Neural progenitor cell (in vitro differentiated cells): ENCODE measurements around the gene PLA2G4A. TPM values are rescaled to one million over a fixed set of nuclear protein-coding genes. Genes with fewer than 3 reads are reported as not detected.
A peak's percentile ranks its signal among the peaks of the same experiment; 100 is the strongest.

Experiments used
- DNase-seq: peaks from one replicate; pipeline ENCODE4 v3.0.0-alpha.2; 2016; ENCODE audit warnings: low spot score
- H2AFZ ChIP-seq: fragments of 200-600 bp; sonication (generic); replicated peaks from 2 replicates; pipeline ENCODE4 v1.6.1; 2016; ENCODE audit warnings: antibody characterized with exemption
- H3F3A ChIP-seq: fragments of 200-600 bp; sonication (generic); 2 replicates; pipeline ENCODE4 v1.6.1; 2016; ENCODE audit warnings: antibody characterized with exemption, low read depth
- H3K27ac ChIP-seq: fragments of 200-600 bp; sonication (generic); 2 replicates; pipeline ENCODE4 v1.5.1; 2016; ENCODE audit warnings: mild to moderate bottlenecking
- H3K27me3 ChIP-seq: fragments of 200-600 bp; sonication (generic); 2 replicates; pipeline ENCODE4 v1.6.1; 2016; ENCODE audit warnings: mild to moderate bottlenecking, moderate library complexity
- H3K36me3 ChIP-seq: fragments of 200-600 bp; sonication (generic); 2 replicates; pipeline ENCODE4 v1.5.1; 2016
- H3K4me1 ChIP-seq: fragments of 200-600 bp; sonication (generic); 2 replicates; pipeline ENCODE4 v1.6.1; 2016; ENCODE audit warnings: mixed run types
- H3K4me2 ChIP-seq: fragments of 200-600 bp; sonication (generic); 2 replicates; pipeline ENCODE4 v1.6.1; 2016
- H3K4me3 ChIP-seq: fragments of 200-600 bp; sonication (generic); 2 replicates; pipeline ENCODE4 v1.5.1; 2016
- H3K79me2 ChIP-seq: fragments of 200-600 bp; sonication (generic); 2 replicates; pipeline ENCODE4 v1.6.1; 2016; ENCODE audit warnings: low read depth
- H3K9ac ChIP-seq: fragments of 200-600 bp; sonication (generic); 2 replicates; pipeline ENCODE4 v1.6.1; 2016
- H3K9me3 ChIP-seq: fragments of 200-600 bp; sonication (generic); 2 replicates; pipeline ENCODE4 v1.5.1; 2016; ENCODE audit warnings: low read depth
- H4K20me1 ChIP-seq: fragments of 200-600 bp; sonication (generic); 2 replicates; pipeline ENCODE4 v1.6.1; 2016; ENCODE audit warnings: low read depth
- H3K27ac Mint-ChIP-seq: 3 replicates; pipeline ENCODE4 v1.8.0; 2021; ENCODE audit warnings: mixed read lengths
- H3K27me3 Mint-ChIP-seq: 2 replicates; pipeline ENCODE4 v1.8.0; 2022; ENCODE audit warnings: low read depth, mild to moderate bottlenecking, inconsistent platforms, moderate library complexity, mixed read lengths; ENCODE audit not compliant: insufficient read depth
- H3K36me3 Mint-ChIP-seq: 3 replicates; pipeline ENCODE4 v1.8.0; 2021; ENCODE audit warnings: mixed read lengths
- H3K4me1 Mint-ChIP-seq: 3 replicates; pipeline ENCODE4 v1.8.0; 2021; ENCODE audit warnings: mixed read lengths
- H3K4me3 Mint-ChIP-seq: 3 replicates; pipeline ENCODE4 v1.8.0; 2021; ENCODE audit warnings: mild to moderate bottlenecking, moderate library complexity, mixed read lengths
- H3K9me3 Mint-ChIP-seq: 3 replicates; pipeline ENCODE4 v1.8.0; 2020; ENCODE audit warnings: mixed read lengths
- EZH2 ChIP-seq: fragments of 200-600 bp; sonication (generic); IDR thresholded peaks from 2 replicates; pipeline ENCODE4 v1.6.1; 2017; ENCODE audit warnings: antibody characterized with exemption, mild to moderate bottlenecking, moderate library complexity
- EZH2phosphoT487 ChIP-seq: fragments of 200-600 bp; sonication (generic); IDR thresholded peaks from 2 replicates; pipeline ENCODE4 v1.6.1; 2017; ENCODE audit warnings: antibody characterized with exemption
- total RNA-seq: library from RNA; depleted of rRNA; stranded (reverse); fragments of >200 nt; gene quantifications from 2 replicates; pipeline ENCODE4 v1.2.3, GENCODE V29; 2015; ENCODE audit warnings: low replicate concordance
- TF ChIP-seq, protein P1 (sequence below): fragments of 200-600 bp; sonication (generic); IDR thresholded peaks from 2 replicates; pipeline ENCODE4 v1.5.1; 2017; ENCODE audit warnings: antibody characterized with exemption, mild to moderate bottlenecking

Gene PLA2G4A
- total RNA-seq, 1 donor from 2014 or later: 1.0 TPM

- Mint-ChIP-seq H3K36me3 (no peaks in the 10 kb centered on the region), H3K9me3 (no peaks in the 10 kb centered on the region), H3K4me1 (peaks cover 7% of the 10 kb centered on the region), H3K4me3 (no peak overlapping the region), H3K27ac (no peak overlapping the region), H3K27me3 (no peaks in the 10 kb centered on the region)
- H3K9me3 ChIP-seq: no peaks in the 10 kb centered on the region
- H3F3A ChIP-seq: no peaks in the 10 kb centered on the region
- no peak overlapping the region for H3K27ac ChIP-seq
- H4K20me1 ChIP-seq: no peaks in the 10 kb centered on the region
- H3K36me3 ChIP-seq: no peaks in the 10 kb centered on the region
- no peak overlapping the region for H3K9ac ChIP-seq
- no peaks in the 10 kb centered on the region for H3K27me3 ChIP-seq
- no peaks in the 10 kb centered on the region for H3K79me2 ChIP-seq
- DNase-seq: no peak
- no peak overlapping the region for H2AFZ ChIP-seq
- H3K4me3 ChIP-seq: no peak overlapping the region
- no peak overlapping the region for H3K4me2 ChIP-seq
- TF ChIP-seq EZH2 (no peak), EZH2phosphoT487 (no peak)
- TF ChIP-seq, protein P1, sequence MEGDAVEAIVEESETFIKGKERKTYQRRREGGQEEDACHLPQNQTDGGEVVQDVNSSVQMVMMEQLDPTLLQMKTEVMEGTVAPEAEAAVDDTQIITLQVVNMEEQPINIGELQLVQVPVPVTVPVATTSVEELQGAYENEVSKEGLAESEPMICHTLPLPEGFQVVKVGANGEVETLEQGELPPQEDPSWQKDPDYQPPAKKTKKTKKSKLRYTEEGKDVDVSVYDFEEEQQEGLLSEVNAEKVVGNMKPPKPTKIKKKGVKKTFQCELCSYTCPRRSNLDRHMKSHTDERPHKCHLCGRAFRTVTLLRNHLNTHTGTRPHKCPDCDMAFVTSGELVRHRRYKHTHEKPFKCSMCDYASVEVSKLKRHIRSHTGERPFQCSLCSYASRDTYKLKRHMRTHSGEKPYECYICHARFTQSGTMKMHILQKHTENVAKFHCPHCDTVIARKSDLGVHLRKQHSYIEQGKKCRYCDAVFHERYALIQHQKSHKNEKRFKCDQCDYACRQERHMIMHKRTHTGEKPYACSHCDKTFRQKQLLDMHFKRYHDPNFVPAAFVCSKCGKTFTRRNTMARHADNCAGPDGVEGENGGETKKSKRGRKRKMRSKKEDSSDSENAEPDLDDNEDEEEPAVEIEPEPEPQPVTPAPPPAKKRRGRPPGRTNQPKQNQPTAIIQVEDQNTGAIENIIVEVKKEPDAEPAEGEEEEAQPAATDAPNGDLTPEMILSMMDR: no peak
- H3K4me1 ChIP-seq: peaks cover 3% of the 10 kb centered on the region
Measured at GRCh38 chr1:186843931-186844330, 15.2 kb downstream of the PLA2G4A start.

- no peak overlapping the region for H3K4me3 Mint-ChIP-seq
- Histone ChIP-seq H3K9ac (no peak overlapping the region), H3K36me3 (no peaks in the 10 kb centered on the region), H3K4me2 (no peak overlapping the region), H3K27me3 (no peaks in the 10 kb centered on the region), H3K4me1 (peaks cover 3% of the 10 kb centered on the region), H3K4me3 (no peak overlapping the region), H3K9me3 (no peaks in the 10 kb centered on the region), H4K20me1 (no peaks in the 10 kb centered on the region), H3K79me2 (no peaks in the 10 kb centered on the region), H2AFZ (no peak overlapping the region), H3F3A (no peaks in the 10 kb centered on the region), H3K27ac (no peak overlapping the region)
- TF ChIP-seq EZH2phosphoT487 (no peak), EZH2 (no peak)
- TF ChIP-seq, protein P1: no peak
- no peaks in the 10 kb centered on the region for H3K36me3 Mint-ChIP-seq
- no peak overlapping the region for H3K27ac Mint-ChIP-seq
- DNase-seq: no peak
- H3K27me3 Mint-ChIP-seq: no peaks in the 10 kb centered on the region
- H3K4me1 Mint-ChIP-seq: peaks cover 7% of the 10 kb centered on the region
- H3K9me3 Mint-ChIP-seq: no peaks in the 10 kb centered on the region
Measured at GRCh38 chr1:186845576-186846210, 16.9 kb downstream of the PLA2G4A start.

- no peak for TF ChIP-seq EZH2
- no peak for TF ChIP-seq EZH2phosphoT487
- TF ChIP-seq, protein P1: no peak
- no peak overlapping the region for H3K27ac Mint-ChIP-seq
- Histone ChIP-seq H3K4me2 (no peak overlapping the region), H3K79me2 (no peaks in the 10 kb centered on the region), H3K27ac (no peak overlapping the region), H3K36me3 (no peaks in the 10 kb centered on the region), H3F3A (no peaks in the 10 kb centered on the region), H3K4me1 (no peaks in the 10 kb centered on the region), H3K4me3 (no peak overlapping the region), H3K9me3 (no peaks in the 10 kb centered on the region), H2AFZ (peak overlapping the region; percentile 57), H3K9ac (no peak overlapping the region), H3K27me3 (no peaks in the 10 kb centered on the region), H4K20me1 (no peaks in the 10 kb centered on the region)
- H3K9me3 Mint-ChIP-seq: no peaks in the 10 kb centered on the region
- H3K4me1 Mint-ChIP-seq: no peaks in the 10 kb centered on the region
- no peak for DNase-seq
- H3K27me3 Mint-ChIP-seq: no peaks in the 10 kb centered on the region
- no peak overlapping the region for H3K4me3 Mint-ChIP-seq
- H3K36me3 Mint-ChIP-seq: no peaks in the 10 kb centered on the region
Measured at GRCh38 chr1:186848509-186849130, 19.9 kb downstream of the PLA2G4A start.
